Measurements from ENCODE around the gene ADH1B. TPM values are rescaled to one million over a fixed set of nuclear protein-coding genes. Genes with fewer than 3 reads are reported as not detected.

The ADH1B gene
- polyA plus RNA-seq, 1 experiment: 0.04 TPM

GRCh38 chr4:99314211-99314610, 7.0 kb downstream of the ADH1B start:
- POLR2A ChIA-PET: no interaction called here
- no peak overlapping the region for H3K4me3 ChIP-seq (ENCODE audit: low read depth, low read length)
- no peaks in the 10 kb centered on the region for H3K36me3 ChIP-seq (ENCODE audit: control insufficient read depth, insufficient read depth, low read length)
- no peaks in the 10 kb centered on the region for H3K27me3 ChIP-seq (ENCODE audit: control insufficient read depth, insufficient read depth, low read length)
- TF ChIP-seq CTCF (IDR thresholded peaks at IDR 0.05; ENCODE audit: insufficient read depth, low read depth, low read length): no peak
- no peak for DNase-seq (ENCODE audit: low read depth)
- CTCF ChIA-PET: no interaction called here

GRCh38 chr4:99310389-99310788, 10.8 kb downstream of the ADH1B start:
- Histone ChIP-seq H3K27me3 (ENCODE audit: control insufficient read depth, insufficient read depth, low read length) (no peaks in the 10 kb centered on the region), H3K4me3 (ENCODE audit: low read depth, low read length) (no peak overlapping the region), H3K36me3 (ENCODE audit: control insufficient read depth, insufficient read depth, low read length) (no peaks in the 10 kb centered on the region)
- TF ChIP-seq CTCF (IDR thresholded peaks at IDR 0.05; ENCODE audit: insufficient read depth, low read depth, low read length): no peak
- ChIA-PET CTCF (no interaction called here), POLR2A (no interaction called here)
- no peak for DNase-seq (ENCODE audit: low read depth)

GRCh38 chr4:99305638-99306400, 15.4 kb downstream of the ADH1B start:
- ChIA-PET POLR2A (no interaction called here), CTCF (no interaction called here)
- no peak overlapping the region for H3K4me3 ChIP-seq (ENCODE audit: low read depth, low read length)
- H3K36me3 ChIP-seq (ENCODE audit: control insufficient read depth, insufficient read depth, low read length): no peaks in the 10 kb centered on the region
- no peak for TF ChIP-seq CTCF (IDR thresholded peaks at IDR 0.05; ENCODE audit: insufficient read depth, low read depth, low read length)
- no peak for DNase-seq (ENCODE audit: low read depth)
- H3K27me3 ChIP-seq (ENCODE audit: control insufficient read depth, insufficient read depth, low read length): no peaks in the 10 kb centered on the region

GRCh38 chr4:99301376-99302164, 19.6 kb downstream of the ADH1B start:
- DNase-seq (ENCODE audit: low read depth): no peak
- POLR2A ChIA-PET: interaction anchor here (0.6 kb wide), 1 partner anchor 113 kb away, joined by 3 read pairs; no protein-coding TSS in a partner anchor
- Histone ChIP-seq H3K27me3 (ENCODE audit: control insufficient read depth, insufficient read depth, low read length) (no peaks in the 10 kb centered on the region), H3K4me3 (ENCODE audit: low read depth, low read length) (no peak overlapping the region), H3K36me3 (ENCODE audit: control insufficient read depth, insufficient read depth, low read length) (no peaks in the 10 kb centered on the region)
- CTCF ChIA-PET: interaction anchor here (1.2 to 1.5 kb wide), 2 partner anchors 23 to 104 kb away, joined by 3 read pairs; no protein-coding TSS in a partner anchor
- no peak for TF ChIP-seq CTCF (IDR thresholded peaks at IDR 0.05; ENCODE audit: insufficient read depth, low read depth, low read length)

- Histone ChIP-seq H3K27me3 (ENCODE audit: control insufficient read depth, insufficient read depth, low read length) (no peaks in the 10 kb centered on the region), H3K36me3 (ENCODE audit: control insufficient read depth, insufficient read depth, low read length) (no peaks in the 10 kb centered on the region), H3K4me3 (ENCODE audit: low read depth, low read length) (no peak overlapping the region)
- ChIA-PET POLR2A (no interaction called here), CTCF (interaction anchor here (1.2 to 1.5 kb wide), 2 partner anchors 23 to 104 kb away, joined by 3 read pairs; no protein-coding TSS in a partner anchor)
- TF ChIP-seq CTCF (IDR thresholded peaks at IDR 0.05; ENCODE audit: insufficient read depth, low read depth, low read length): no peak
- DNase-seq (ENCODE audit: low read depth): peak; percentile 90
Observed at GRCh38 chr4:99300934-99301333, 20.3 kb downstream of the ADH1B start.

All from BJ (cell line).